Measurements from ENCODE around the gene ARPC1A. TPM values are rescaled to one million over a fixed set of nuclear protein-coding genes. Genes with fewer than 3 reads are reported as not detected.
"Not testable (repeated sequence)": the region's sequence is repeated elsewhere in the genome, so short reads cannot be mapped to it uniquely, and the experiment has no call there.

Gene ARPC1A
- total RNA-seq, 1 experiment from 2014 or later, result 179 TPM

DNA sequence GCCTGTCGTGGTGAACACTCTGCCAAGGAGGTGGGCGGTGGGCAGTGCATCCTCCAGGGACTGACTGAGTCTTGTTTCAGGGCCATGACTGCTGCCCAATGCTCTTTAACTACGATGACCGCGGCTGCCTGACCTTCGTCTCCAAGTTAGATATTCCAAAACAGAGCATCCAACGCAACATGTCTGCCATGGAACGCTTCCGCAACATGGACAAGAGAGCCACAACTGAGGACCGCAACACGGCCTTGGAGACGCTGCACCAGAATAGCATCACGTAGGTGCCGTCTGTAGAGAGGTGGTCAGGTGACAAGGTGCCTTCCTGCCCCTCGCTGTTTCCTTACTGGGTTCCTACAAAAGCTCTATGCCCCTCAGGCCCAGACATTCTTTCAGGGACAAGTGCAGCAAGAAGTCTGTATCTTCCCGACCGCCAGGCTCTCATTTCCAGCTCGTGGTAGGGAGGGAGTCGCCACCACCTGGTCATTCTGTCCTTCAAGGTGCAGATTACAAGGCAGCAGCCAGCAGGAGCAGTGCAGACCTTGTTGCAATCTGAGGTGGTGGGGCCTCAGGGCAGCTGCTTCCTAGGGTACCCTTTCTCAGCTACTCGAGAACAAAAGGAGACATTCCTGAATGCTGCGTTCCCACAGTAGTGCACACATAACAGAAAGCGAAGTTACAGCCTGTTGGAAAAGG, 33.9 kb downstream of the ARPC1A start:
- DNase-seq (ENCODE audit: low read depth), result no peak
- in situ Hi-C loops (cut with HindIII; ENCODE audit: low pct_unique_long_range_greater_than_20kb, low sequenced_read_pairs), result no loop called here

DNA sequence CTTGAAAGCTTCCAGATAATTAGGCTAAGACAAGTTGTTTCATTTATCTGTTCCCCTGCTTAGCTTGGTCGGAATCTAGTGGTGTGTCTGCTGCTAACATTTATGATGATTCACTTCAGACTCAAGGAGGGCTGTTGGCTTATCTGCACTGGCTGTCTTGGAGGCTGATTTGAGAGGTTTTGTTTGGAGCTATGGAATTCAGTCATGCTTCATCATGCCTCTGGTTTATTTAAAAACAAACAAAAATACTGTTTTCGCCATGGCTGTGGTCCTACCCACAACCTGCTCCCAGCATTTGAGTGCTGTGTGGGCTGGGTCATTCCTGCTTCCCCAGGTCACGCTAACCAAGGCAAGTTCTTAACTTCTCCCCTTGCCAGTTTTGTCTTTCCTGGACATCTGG, 37.1 kb downstream of the ARPC1A start:
- no peak for DNase-seq (ENCODE audit: low read depth)
- in situ Hi-C loops (cut with HindIII; ENCODE audit: low pct_unique_long_range_greater_than_20kb, low sequenced_read_pairs), result no loop called here

DNA sequence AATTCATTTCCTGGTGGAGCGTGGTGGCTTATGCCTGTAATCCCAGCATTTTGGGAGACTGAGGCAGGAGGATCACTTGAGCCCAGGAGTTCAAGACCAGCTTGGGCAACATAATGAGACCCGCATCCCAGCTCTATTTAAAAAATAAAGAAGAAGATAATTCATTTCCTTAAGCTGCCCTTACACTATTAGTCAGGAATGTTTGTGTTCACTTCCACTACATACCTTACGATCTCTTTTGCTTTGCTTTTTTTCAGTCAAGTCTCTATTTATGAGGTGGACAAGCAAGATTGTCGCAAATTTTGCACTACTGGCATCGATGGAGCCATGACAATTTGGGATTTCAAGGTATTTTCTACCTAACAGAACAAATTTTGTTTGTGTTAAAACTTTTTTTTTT, 37.6 kb downstream of the ARPC1A start:
- no peak for DNase-seq (ENCODE audit: low read depth)
- in situ Hi-C loops (cut with HindIII; ENCODE audit: low pct_unique_long_range_greater_than_20kb, low sequenced_read_pairs), result no loop called here

DNA sequence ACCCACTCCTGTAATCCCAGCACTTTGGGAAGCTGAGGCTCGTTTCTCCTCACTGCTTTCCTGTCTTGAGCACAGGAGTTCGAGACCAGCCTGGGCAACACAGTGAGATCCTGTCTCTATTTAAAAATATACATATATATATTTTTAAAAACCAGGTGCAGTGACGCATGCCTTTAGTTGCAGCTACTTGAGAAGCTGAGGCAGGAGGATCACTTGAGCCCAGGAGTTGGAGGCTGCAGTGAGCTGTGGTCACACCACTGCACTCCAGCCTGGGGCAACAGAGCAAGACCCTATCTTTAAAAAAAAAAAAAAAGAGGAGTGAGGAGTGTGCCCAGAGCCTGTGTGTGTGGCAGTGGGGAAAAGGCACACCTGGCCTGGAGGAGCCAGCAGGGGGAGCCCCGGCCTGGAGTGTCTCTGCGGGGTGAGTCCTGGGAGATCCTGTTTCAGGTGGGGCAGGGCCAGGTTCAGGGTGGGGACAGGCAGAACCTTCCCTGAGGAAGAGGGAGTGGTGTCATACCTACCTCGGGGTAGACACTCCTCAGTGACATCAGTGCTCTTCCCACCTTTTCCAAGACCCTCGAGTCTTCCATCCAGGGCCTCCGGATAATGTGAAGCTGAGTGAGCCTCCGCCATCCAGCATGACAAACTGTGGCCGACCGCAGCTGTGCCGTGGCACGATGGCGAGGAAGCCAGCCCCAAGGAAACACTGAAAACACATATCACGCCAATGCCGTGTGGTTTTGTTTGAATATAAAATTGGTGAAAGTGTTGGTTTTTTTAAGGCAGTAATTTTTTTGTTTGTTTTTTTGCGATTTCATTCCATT, 39.8 kb downstream of the ARPC1A start:
- in situ Hi-C loops (cut with HindIII; ENCODE audit: low pct_unique_long_range_greater_than_20kb, low sequenced_read_pairs), result no loop called here
- DNase-seq (ENCODE audit: low read depth), result peak; percentile 29

DNA sequence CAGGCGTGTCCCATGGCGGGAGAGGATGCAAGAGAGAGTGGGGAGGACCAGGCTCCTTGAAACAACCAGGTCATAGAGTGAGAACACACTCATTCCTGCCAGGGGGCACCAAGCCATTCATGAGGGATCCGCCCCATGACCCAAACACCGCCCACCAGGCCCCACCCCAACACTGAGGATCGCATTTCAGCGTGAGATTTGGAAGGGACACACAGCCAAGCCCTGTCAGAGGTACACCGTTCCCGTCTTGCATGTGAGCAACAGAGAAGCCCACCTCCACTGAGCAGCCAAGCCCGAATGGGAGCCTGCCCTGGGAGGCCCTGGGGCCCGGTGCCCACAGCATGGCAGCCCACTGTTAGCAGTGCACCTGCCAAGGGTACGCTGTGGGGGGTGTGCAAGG, 40.9 kb downstream of the ARPC1A start:
- in situ Hi-C loops (cut with HindIII; ENCODE audit: low pct_unique_long_range_greater_than_20kb, low sequenced_read_pairs), result no loop called here
- no peak for DNase-seq (ENCODE audit: low read depth)

DNA sequence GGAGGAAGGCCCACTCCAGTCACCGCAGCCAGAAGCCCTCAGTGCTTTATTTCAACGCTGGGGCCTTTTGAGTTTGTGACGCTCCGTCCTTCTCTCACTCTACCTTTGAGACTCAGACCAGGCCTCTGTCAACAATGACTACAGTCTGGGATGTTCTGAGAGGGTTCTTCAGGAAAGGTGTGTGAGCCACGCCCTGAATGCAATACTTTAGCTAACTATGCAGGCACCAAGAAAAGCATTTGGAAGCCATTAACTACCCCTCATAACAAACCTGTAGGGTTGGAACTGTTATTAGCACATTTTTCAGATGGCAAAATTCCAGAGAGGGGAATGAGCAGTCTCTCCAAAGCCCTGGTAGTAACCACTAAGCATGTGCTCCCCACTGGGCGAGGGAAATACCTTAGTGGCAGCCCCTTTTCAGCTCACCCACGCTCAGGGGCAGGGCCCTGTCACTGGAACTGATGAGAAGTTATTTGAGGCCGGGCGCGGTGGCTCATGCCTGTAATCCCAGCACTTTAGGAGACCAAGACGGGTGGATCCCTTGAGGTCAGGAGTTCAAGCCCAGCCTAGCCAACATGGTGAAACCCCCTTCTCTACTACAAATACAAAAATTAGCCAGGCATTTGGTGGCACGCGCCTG, 43.2 kb downstream of the ARPC1A start:
- no peak for DNase-seq (ENCODE audit: low read depth)
- in situ Hi-C loops (cut with HindIII; ENCODE audit: low pct_unique_long_range_greater_than_20kb, low sequenced_read_pairs), result no loop called here

DNA sequence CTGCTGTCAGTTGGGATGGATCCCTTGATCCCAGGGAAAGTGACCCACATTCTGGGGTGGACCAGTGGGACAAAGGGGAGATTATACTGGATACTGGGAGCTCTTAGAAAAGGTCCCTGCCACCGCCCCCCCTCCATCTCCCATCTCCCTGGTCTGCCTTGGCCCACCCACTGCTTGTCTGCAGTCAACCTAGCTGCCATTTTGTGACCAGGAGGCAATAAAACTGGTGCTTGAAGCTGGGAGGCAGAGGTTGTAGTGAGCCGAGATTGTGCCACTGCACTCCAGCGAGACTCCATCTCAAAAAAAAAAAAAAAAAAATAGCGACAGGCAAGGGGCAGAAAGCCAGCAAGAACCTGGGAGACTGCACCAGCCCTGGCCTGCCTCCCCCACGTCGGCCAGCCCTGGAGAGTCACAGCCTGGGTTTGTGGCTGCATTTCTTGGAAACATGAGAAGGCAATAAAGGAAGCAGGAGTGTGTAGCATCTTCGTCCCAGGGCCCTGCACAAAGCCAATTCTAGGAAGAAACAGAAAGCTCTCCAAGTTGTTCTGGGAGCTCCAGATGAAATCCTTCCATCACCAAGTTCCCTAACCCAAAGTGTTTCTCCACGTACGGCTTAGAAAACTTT, 44.2 kb downstream of the ARPC1A start:
- DNase-seq (ENCODE audit: low read depth), result no peak
- in situ Hi-C loops (cut with HindIII; ENCODE audit: low pct_unique_long_range_greater_than_20kb, low sequenced_read_pairs), result no loop called here

DNA sequence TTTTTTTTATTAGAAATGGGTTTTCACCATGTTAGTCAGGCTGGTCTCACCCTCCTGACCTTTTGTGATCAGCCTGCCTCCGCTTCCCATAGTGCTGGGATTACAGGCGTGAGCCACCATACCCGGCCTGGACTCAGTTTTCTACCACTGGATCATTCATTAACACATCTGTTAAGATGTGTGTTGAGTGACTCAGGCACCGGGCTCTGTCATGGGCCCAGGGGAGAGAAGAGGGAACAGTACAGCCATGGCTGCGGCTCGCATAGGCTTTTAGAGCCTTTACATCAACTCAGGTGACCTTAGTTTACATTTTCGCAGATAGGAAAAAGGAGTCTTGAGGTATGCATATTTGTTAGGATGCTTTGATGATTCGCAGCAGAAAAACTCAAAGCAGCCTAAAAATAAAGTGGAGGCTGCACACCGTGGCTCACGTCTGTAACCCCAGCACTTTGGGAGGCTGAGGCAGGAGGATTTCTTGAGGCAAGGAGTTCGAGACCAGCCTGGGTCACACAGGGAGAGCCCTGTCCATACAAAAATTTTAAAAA, 45.8 kb downstream of the ARPC1A start:
- in situ Hi-C loops (cut with HindIII; ENCODE audit: low pct_unique_long_range_greater_than_20kb, low sequenced_read_pairs), result no loop called here
- no peak for DNase-seq (ENCODE audit: low read depth)

DNA sequence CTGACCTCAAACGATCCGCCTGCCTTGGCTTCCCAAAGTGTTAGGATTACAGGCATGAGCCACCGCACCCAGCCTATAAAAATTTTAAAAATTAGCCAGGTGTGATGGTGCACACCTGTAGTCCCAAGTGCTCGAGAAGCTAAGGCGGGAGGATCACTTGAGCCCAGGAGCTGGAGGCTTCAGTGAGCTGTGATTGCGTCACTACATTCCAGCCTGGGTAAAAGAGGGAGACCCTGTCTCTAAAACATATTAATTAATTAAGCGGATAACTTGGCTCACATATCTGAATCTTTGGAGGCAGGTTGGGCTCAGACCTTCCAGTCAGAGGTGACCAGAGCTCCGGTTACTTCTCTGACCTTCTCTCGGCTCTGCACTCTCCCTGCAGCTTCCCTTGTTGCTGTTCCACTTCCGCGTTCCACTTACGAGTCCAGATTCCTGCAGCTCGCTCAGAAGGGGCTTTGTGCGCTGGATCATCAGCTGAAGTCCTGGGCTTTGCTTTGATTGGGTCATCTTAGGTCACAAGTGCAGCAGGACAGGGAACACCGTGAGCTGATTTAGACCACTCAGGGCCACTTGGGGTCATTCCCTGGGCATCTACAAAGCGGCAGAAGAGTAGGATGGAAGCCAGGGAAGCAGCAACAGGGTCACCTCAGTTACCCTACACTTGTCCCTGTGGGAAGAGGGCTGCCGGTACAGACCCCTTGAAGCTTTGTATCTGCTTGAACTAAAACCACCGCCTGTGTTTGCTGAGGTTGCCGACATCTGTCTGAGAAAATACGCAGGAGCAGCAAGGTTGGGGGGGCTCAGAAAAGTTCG, 46.8 kb downstream of the ARPC1A start:
- in situ Hi-C loops (cut with HindIII; ENCODE audit: low pct_unique_long_range_greater_than_20kb, low sequenced_read_pairs), result no loop called here
- DNase-seq (ENCODE audit: low read depth), result no peak

DNA sequence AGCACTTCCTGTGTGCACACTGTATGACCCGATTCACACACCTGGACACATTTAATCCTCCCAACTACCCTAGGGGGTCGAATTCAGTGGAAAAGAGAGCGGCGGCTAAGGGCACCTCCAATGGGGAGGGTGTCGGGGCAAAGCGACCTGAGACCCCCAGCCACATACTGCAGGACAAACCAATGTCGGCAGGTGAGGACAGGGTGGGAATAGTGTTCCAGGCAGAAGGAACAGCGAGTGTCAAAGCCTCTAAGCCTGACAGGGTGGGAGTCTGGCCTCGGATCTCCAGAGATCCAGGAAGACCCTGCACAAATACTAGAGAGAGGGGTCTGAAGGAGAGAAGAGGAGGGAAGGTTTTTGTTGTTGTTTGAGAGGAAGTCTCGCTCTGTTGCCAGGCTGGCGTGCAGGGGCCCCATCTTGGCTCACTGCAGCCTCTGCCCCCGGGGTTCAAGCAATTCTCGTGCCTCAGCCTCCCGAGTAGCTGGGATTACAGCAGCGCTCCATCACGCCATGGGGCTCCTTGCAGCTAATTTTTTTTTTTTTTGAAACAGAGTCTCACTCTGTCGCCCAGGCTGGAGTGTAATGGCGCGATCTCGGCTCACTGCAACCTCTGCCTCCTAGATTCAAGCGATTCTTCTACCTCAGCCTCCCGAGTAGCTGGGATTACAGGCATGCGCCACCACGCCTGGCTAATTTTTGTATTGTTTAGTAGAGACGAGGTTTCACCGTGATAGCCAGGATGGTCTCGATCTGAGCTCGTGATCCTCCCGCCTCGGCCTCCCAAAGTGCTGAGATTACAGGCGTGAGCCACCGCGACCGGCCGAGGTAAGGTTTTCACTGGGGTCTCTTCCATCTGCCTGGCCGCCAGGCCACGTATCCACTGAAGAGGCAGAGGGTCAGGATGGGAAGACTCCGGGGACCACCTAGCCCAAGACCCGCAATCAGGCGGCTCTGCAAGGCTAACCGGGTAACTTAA, 47.7 kb downstream of the ARPC1A start:
- in situ Hi-C loops (cut with HindIII; ENCODE audit: low pct_unique_long_range_greater_than_20kb, low sequenced_read_pairs), result no loop called here
- DNase-seq (ENCODE audit: low read depth), result no peak

DNA sequence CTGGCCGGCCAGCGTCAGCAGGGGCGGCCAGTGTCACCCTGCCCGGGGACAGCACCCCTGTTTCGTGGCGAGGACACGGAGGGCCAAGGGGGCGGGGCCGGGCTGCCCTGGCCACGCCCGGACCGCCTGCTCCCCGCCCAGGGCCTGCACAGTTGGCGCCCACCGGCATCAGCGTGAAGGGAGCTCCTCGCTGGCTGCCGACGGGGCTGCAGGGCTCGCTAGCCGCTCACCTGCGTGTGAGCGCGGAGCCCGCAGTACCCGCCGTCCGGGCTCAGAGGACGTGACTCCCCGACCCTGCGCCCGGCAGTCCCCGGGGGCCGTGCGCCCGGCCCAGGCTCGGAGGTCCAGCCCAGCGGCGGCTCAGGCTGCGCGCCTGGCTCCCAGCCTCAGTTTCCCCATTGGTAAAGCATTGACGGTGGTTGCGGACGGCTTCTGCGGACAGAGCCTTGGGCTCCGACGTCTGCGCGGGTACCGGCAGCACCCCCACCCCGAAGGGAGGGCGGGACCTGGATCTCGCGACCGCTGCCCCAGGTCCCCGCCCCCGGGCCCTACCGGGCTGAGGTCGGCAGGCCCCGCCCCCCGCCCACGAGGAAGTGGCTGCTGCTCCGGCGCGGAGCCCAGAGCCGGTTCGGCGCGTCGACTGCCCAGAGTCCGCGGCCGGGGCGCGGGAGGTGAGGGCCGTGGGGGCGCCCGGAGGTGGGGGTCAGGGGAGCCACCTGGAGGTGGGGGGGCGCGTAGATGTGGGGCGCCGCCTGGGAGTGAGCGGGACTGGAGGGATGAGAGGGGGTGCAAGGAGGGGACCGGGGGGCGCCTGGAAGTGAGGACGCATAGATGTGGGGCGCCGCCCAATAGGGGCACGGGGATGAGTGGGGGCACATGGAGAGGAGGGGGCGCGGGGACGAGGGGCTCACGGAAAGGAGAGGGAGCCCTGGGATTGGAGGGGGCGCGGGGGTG, 48.7 kb downstream of the ARPC1A start, which contains the start of gene ARPC1B:
TSS of gene ARPC1B (plus strand) at position 620 of the 954 bp plus-strand sequence. CDS start 10,985 bp downstream, outside the sequence.
- DNase-seq (ENCODE audit: low read depth), result peak; percentile 65
- in situ Hi-C loops (cut with HindIII; ENCODE audit: low pct_unique_long_range_greater_than_20kb, low sequenced_read_pairs), result no loop called here

DNA sequence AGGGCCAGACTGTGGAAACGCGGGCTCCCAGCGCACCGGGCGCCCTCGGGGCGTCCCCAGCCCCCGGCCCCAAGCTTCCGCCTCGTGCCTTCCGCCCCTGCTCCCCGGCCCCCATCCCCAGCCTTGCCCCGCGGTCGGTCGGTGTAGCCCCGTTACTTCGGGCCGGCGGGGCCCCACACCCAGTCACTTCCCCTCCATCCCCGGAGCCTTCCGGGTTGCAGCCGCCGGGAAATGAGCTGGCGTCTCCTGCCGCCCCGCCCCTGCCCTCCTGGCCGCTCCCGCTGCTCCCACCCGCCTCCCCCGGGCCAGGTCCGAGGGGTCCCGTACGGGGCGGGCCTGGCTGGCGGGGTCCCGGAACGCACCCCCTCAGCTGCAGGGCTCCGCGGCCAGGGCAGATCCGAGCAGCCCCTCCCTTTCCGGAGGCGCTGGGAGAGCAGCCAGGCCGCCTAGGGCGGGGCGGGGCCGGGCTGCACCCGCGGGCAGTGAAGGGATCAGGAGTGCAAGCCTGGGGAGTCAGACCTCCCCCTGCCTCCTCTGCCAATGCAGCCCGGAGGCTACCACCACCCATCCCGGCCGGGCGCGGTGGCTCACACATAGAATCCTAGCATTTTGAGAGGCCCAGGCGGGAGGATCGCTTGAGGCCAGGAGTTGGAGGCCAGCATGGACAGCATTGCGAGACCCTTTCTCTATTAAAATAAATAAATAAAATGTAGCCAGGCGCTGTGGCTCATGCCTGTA, 49.5 kb downstream of the ARPC1A start:
- in situ Hi-C loops (cut with HindIII; ENCODE audit: low pct_unique_long_range_greater_than_20kb, low sequenced_read_pairs), result no loop called here
- peak; percentile 86 for DNase-seq (ENCODE audit: low read depth)

DNA sequence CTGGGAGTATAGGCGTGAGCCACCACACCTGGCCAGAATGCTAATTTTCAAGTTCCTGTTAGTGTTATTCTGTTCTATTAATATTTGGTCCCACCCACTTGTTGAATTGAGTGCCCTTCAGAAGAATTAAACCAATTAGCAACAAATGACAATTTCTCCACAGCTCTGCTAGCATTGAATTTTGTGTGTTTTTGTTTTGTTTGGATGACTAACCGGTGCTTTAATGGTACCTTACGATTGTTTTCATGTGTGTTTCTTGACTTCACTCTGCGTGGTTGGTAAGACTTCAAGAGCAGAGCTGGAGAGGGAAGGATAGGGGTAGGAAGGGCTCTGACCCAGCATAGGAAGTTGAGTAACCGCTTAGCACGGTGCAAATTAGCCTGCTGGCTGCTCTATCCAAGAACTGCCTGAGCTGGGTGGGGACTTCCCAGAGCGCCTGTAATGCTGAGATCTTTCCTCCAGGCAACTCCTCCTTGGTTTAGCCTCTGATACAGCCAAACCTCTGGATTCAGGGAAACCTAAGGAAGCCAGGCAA, 53.4 kb downstream of the ARPC1A start:
- in situ Hi-C loops (cut with HindIII; ENCODE audit: low pct_unique_long_range_greater_than_20kb, low sequenced_read_pairs), result no loop called here
- peak; percentile 81 for DNase-seq (ENCODE audit: low read depth)

DNA sequence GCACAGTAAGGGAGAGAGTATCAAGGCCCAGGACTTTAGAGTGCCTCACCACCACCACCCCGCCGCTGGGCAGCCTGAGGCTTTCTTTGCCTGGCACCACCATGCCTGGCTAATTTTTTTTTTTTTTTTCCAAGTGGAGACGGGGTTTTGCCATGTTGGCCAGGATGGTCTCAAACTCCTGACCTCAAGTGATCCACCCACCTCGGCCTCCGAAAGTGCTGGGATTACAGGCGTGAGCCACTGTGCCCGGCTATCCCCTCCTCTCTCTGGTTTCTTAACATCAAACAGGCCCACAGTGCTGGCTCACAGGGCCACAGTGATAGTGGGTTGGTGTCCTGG, 54.0 kb downstream of the ARPC1A start:
- DNase-seq (ENCODE audit: low read depth); in situ Hi-C loops (cut with HindIII; ENCODE audit: low pct_unique_long_range_greater_than_20kb, low sequenced_read_pairs): not testable (repeated sequence)

Measured in Caki2 (cell line).